ENCODE data around the gene FGF18. TPM values are rescaled to one million over a fixed set of nuclear protein-coding genes. Genes with fewer than 3 reads are reported as not detected.

Gene FGF18
- total RNA-seq, 2 donors from 2014 or later = not detected

- WGBS, 2 donors = 72 to 77% methylated on average over 4 of the region's 4 CpGs
- no peak for DNase-seq
- no peak for TF ChIP-seq POLR2A (IDR thresholded peaks at IDR 0.05)
- TF ChIP-seq CTCF (IDR thresholded peaks at IDR 0.05) = no peak
- Histone ChIP-seq H3K4me3 (no peak overlapping the region), H3K36me3 (replicated peaks in 1 of 2; ENCODE audit: insufficient read depth in 1 of 2, low read depth in 2 of 2) (no peaks in the 10 kb centered on the region), H3K27ac (no peak overlapping the region), H3K4me1 (no peaks in the 10 kb centered on the region), H3K9me3 (no peaks in the 10 kb centered on the region), H3K27me3 (no peaks in the 10 kb centered on the region)
- intact Hi-C loops (cut with DNase I) = no loop called here
- ATAC-seq = no peak
Measured at GRCh38 chr5:171485668-171486067, 66.2 kb downstream of the FGF18 start.

GRCh38 chr5:171486613-171487012, 67.2 kb downstream of the FGF18 start:
- Histone ChIP-seq H3K27ac (no peak overlapping the region), H3K27me3 (no peaks in the 10 kb centered on the region), H3K4me1 (no peaks in the 10 kb centered on the region), H3K9me3 (no peaks in the 10 kb centered on the region), H3K4me3 (no peak overlapping the region), H3K36me3 (replicated peaks in 1 of 2; ENCODE audit: insufficient read depth in 1 of 2, low read depth in 2 of 2) (no peaks in the 10 kb centered on the region)
- TF ChIP-seq CTCF (IDR thresholded peaks at IDR 0.05) = no peak
- no peak for TF ChIP-seq POLR2A (IDR thresholded peaks at IDR 0.05)
- WGBS, 2 donors = 74 to 83% methylated on average over 4 of the region's 4 CpGs
- intact Hi-C loops (cut with DNase I) = no loop called here
- ATAC-seq = no peak
- DNase-seq = no peak

- whole genome bisulfite sequencing, 2 donors = 69 to 79% methylated on average over 12 to 13 of the region's 13 CpGs
- ATAC-seq (no peak), DNase-seq (no peak)
- no peaks in the 10 kb centered on the region for H3K9me3 ChIP-seq
- no peaks in the 10 kb centered on the region for H3K27me3 ChIP-seq
- H3K4me3 ChIP-seq = no peak overlapping the region
- H3K36me3 ChIP-seq (replicated peaks in 1 of 2; ENCODE audit: insufficient read depth in 1 of 2, low read depth in 2 of 2) = no peaks in the 10 kb centered on the region
- intact Hi-C loops (cut with DNase I) = no loop called here
- H3K27ac ChIP-seq = no peak overlapping the region
- TF ChIP-seq CTCF (IDR thresholded peaks at IDR 0.05) (no peak), POLR2A (IDR thresholded peaks at IDR 0.05) (no peak)
- no peaks in the 10 kb centered on the region for H3K4me1 ChIP-seq
Measured at GRCh38 chr5:171488876-171489275, 69.4 kb downstream of the FGF18 start.

DNA sequence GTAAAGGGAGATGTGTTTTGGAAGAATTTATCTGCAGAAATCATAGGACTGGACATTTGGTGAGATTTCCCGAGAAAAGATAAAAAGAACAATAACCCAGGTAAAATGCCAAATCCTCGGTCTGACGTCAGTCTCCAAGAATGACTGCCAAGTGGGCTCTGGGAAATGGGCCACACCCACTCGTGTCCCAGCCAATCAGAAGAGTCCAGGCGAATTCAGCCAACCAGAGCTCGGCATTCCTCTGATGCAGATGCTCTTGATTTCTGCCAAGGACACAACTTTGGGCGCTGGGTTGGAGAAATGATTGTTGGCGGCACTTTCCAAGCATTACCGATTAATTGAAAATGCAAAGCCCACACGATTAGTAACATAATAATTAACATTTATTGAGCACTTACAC, 73.3 kb downstream of the FGF18 start:
- WGBS, 2 donors = 73 to 78% methylated on average over 10 of the region's 10 CpGs
- TF ChIP-seq POLR2A (IDR thresholded peaks at IDR 0.05) (no peak), CTCF (IDR thresholded peaks at IDR 0.05) (no peak)
- no peaks in the 10 kb centered on the region for H3K36me3 ChIP-seq (replicated peaks in 1 of 2; ENCODE audit: insufficient read depth in 1 of 2, low read depth in 2 of 2)
- H3K27ac ChIP-seq = no peak overlapping the region
- H3K9me3 ChIP-seq = no peaks in the 10 kb centered on the region
- H3K4me1 ChIP-seq = peaks cover 7% of the 10 kb centered on the region
- no peak for ATAC-seq
- DNase-seq = no peak
- H3K27me3 ChIP-seq = no peaks in the 10 kb centered on the region
- no peak overlapping the region for H3K4me3 ChIP-seq
- intact Hi-C loops (cut with DNase I) = no loop called here

- H3K27ac ChIP-seq = peak overlapping the region in 1 of 4 donors; percentile 10
Measured at GRCh38 chr5:171493646-171494393, 74.4 kb downstream of the FGF18 start.

More at GRCh38 chr5:171493646-171494393, 74.4 kb downstream of the FGF18 start:
- WGBS, 2 donors = 75 to 87% methylated on average over 8 to 14 of the region's 14 CpGs
- DNase-seq = no peak
- intact Hi-C loops (cut with DNase I) = no loop called here
- H3K36me3 ChIP-seq (replicated peaks in 1 of 2; ENCODE audit: insufficient read depth in 1 of 2, low read depth in 2 of 2) = no peaks in the 10 kb centered on the region
- H3K9me3 ChIP-seq = no peaks in the 10 kb centered on the region
- no peak overlapping the region for H3K4me3 ChIP-seq
- H3K4me1 ChIP-seq = peaks cover 7% of the 10 kb centered on the region
- ATAC-seq = no peak
- no peaks in the 10 kb centered on the region for H3K27me3 ChIP-seq
- TF ChIP-seq POLR2A (IDR thresholded peaks at IDR 0.05) (no peak), CTCF (IDR thresholded peaks at IDR 0.05) (no peak)
